Adrenal gland (tissue), 12 donors: Measurements from ENCODE around the gene HTR2A. TPM values are rescaled to one million over a fixed set of nuclear protein-coding genes. Genes with fewer than 3 reads are reported as not detected.

Experiments
- DNase-seq, 7 donors: peaks; one replicate each; pipeline ENCODE4 v3.0.0-alpha.2; 2019 to 2020
- H3K27ac ChIP-seq, 5 donors: fragments of 200-600 bp; sonication (generic) in 4 of 5; 1 replicate in 3 of 5; 2 replicates in 2 of 5; pipeline versions ENCODE4 v1.5.1 to v1.8.0; 2016 to 2020; ENCODE audit warnings: mild to moderate bottlenecking in 1 of 5
- H3K27me3 ChIP-seq: fragments of 200-600 bp; 2 replicates; pipeline ENCODE4 v1.8.0; 2021
- H3K36me3 ChIP-seq, 2 donors: fragments of 200-600 bp; replicated peaks in 1 of 2; 1 replicate in 1 of 2; 2 replicates in 1 of 2; pipeline versions ENCODE4 v1.5.1 to v1.8.0; 2018 to 2022
- H3K4me1 ChIP-seq, 2 donors: fragments of 200-600 bp; replicated peaks in 1 of 2; 1 replicate in 1 of 2; 2 replicates in 1 of 2; pipeline versions ENCODE4 v1.5.1 to v1.8.0; 2018 to 2021
- H3K4me3 ChIP-seq, 4 donors: fragments of 200-600 bp; sonication (generic) in 3 of 4; one replicate each; pipeline ENCODE4 v1.5.1; 2016 to 2018
- H3K9me3 ChIP-seq, 3 donors: fragments of 200-600 bp; sonication (generic) in 1 of 3; replicated peaks in 1 of 3; 1 replicate in 2 of 3; 2 replicates in 1 of 3; pipeline versions ENCODE4 v1.5.1 to v1.8.0; 2016 to 2021
- CTCF ChIP-seq, 6 experiments: fragments of 450-650 bp in 4 of 6; fragments of 200-600 bp in 2 of 6; sonication (generic) in 1 of 6; IDR thresholded peaks; 1 replicate in 5 of 6; 2 replicates in 1 of 6; pipeline versions ENCODE4 v1.5.1 to v1.8.0; 2016 to 2021; ENCODE audit warnings: antibody characterized with exemption in 6 of 6, mild to moderate bottlenecking in 2 of 6, moderate library complexity in 1 of 6
- POLR2A ChIP-seq, 2 donors: fragments of 450-650 bp; IDR thresholded peaks; one replicate each; pipeline ENCODE4 v1.6.1; 2017; ENCODE audit warnings: antibody characterized with exemption in 2 of 2, mild to moderate bottlenecking in 2 of 2, moderate library complexity in 1 of 2
- WGBS, 4 donors: extraction: QIAGEN DNeasy Blood & Tissue Kit in 2 of 4; methylation state at CpG; one replicate each; pipeline versions ENCODE4 v1.1.5 to v1.1.7; 2013 to 2017; 5-methylcytosine and 5-hydroxymethylcytosine counted together
- intact Hi-C, 2 donors: fragments of 100-400 bp; cut with DNase I; formaldehyde crosslinking; loops; one replicate each; pipeline versions ENCODE4 v1.14.1 to v1.15.0; 2022 to 2023
- polyA plus RNA-seq, 3 donors: library from polyadenylated mRNA; stranded (reverse); fragments of 200-250 nt in 2 of 3; fragments of 350-450 nt in 1 of 3; fragmentation: Illumina TruSeq in 1 of 3; extraction: RNeasy Lipid Tissue Mini Kit (QIAGEN cat#74804) in 1 of 3; gene quantifications; one replicate each; pipeline ENCODE4 v1.2.3, GENCODE V29; 2013 to 2014
- total RNA-seq, 9 donors: library from RNA; depleted of rRNA in 4 of 9; stranded (reverse); fragments of >200 nt in 4 of 9; fragments of 120-200 nt in 1 of 9; fragmentation: NEBNext Ultra II Directional in 1 of 9; extraction: Animal tissue kit (Norgen Biotek cat#: 25700) in 1 of 9; gene quantifications; one replicate each; pipeline versions ENCODE4 v1.1.0 to v1.2.4, GENCODE V29; 2013 to 2023
- donor health status: healthy with polysubstance abuse.
- donor health status: Bipolar disorder and iron deficiency.
- donor health status: DM: yes; HTN: yes; CAD: no.
- donor health status: DM: no; HTN: no; CAD: no.
- donor health status: DM: no; HTN: no; CAD: no.
- donor health status: DM: yes; HTN: yes; CAD: no.

The HTR2A gene
- total and polyA plus RNA-seq, 12 donors = 0.06 to 0.38 (median 0.19) TPM; not detected in 6

GRCh38 chr13:46881621-46882020 lies 15.2 kb downstream of the HTR2A start:
- Histone ChIP-seq H3K36me3 (no peaks in the 10 kb centered on the region), H3K27me3 (peaks cover 8% of the 10 kb centered on the region)
- 35 to 73% (median 38%) methylated on average over 2 of the region's 2 CpGs for WGBS, 4 donors

GRCh38 chr13:46874006-46874405 lies 22.8 kb downstream of the HTR2A start:
- Histone ChIP-seq H3K4me3 (no peak overlapping the region), H3K36me3 (no peaks in the 10 kb centered on the region), H3K27ac (no peak overlapping the region), H3K27me3 (no peaks in the 10 kb centered on the region), H3K4me1 (no peaks in the 10 kb centered on the region), H3K9me3 (no peaks in the 10 kb centered on the region)
- TF ChIP-seq CTCF (IDR thresholded peaks at IDR 0.05) (no peak), POLR2A (IDR thresholded peaks at IDR 0.05) (no peak)
- no peak for DNase-seq
- intact Hi-C loops = no loop called here
- WGBS, 4 donors = 74 to 83% (median 81%) methylated on average over 5 of the region's 5 CpGs

More at GRCh38 chr13:46881621-46882020, 15.2 kb downstream of the HTR2A start:
- intact Hi-C loops = no loop called here
- no peak for TF ChIP-seq POLR2A (IDR thresholded peaks at IDR 0.05)
- TF ChIP-seq CTCF (IDR thresholded peaks at IDR 0.05) = no peak
- no peak overlapping the region for H3K4me3 ChIP-seq
- no peak overlapping the region for H3K27ac ChIP-seq
- H3K9me3 ChIP-seq = no peaks in the 10 kb centered on the region
- no peak for DNase-seq
- no peaks in the 10 kb centered on the region for H3K4me1 ChIP-seq

GRCh38 chr13:46871557-46871956 lies 25.3 kb downstream of the HTR2A start:
- no peak overlapping the region for H3K4me3 ChIP-seq
- intact Hi-C loops = no loop called here
- TF ChIP-seq CTCF (IDR thresholded peaks at IDR 0.05) (no peak), POLR2A (IDR thresholded peaks at IDR 0.05) (no peak)
- H3K27me3 ChIP-seq = no peaks in the 10 kb centered on the region
- no peaks in the 10 kb centered on the region for H3K9me3 ChIP-seq
- no peaks in the 10 kb centered on the region for H3K4me1 ChIP-seq
- H3K36me3 ChIP-seq = no peaks in the 10 kb centered on the region
- DNase-seq = no peak
- whole genome bisulfite sequencing, 4 donors = 72 to 88% (median 86%) methylated on average over 2 of the region's 2 CpGs
- H3K27ac ChIP-seq = no peak overlapping the region

- H3K4me3 ChIP-seq = no peak overlapping the region
- no peak for DNase-seq
- intact Hi-C loops = no loop called here
- 54 to 70% (median 56%) methylated on average over 2 of the region's 2 CpGs for WGBS, 4 donors
- H3K27ac ChIP-seq = no peak overlapping the region
- no peaks in the 10 kb centered on the region for H3K27me3 ChIP-seq
- H3K36me3 ChIP-seq = no peaks in the 10 kb centered on the region
- no peaks in the 10 kb centered on the region for H3K9me3 ChIP-seq
- H3K4me1 ChIP-seq = no peaks in the 10 kb centered on the region
- TF ChIP-seq POLR2A (IDR thresholded peaks at IDR 0.05) (no peak), CTCF (IDR thresholded peaks at IDR 0.05) (no peak)
Observed at GRCh38 chr13:46868091-46868490, 28.8 kb downstream of the HTR2A start.
